Right lobe of liver (tissue), 6 donors: ENCODE results near the gene RARS1. TPM values are rescaled to one million over a fixed set of nuclear protein-coding genes. Genes with fewer than 3 reads are reported as not detected.

ENCODE experiments used
- ATAC-seq, 4 donors: fragments of 200-7000 bp; cut with Tn5 transposase; one replicate each; pipeline ENCODE4 v1.9.1; 2020; ENCODE audit warnings: mild to moderate bottlenecking in 4 of 4, moderate library complexity in 4 of 4
- DNase-seq, 3 donors: peaks; one replicate each; pipeline ENCODE4 v3.0.0-alpha.2; 2020
- H3K27ac ChIP-seq, 3 donors: fragments of 200-600 bp; one replicate each; pipeline ENCODE4 v1.8.0; 2022
- H3K27me3 ChIP-seq, 2 donors: fragments of 200-600 bp; one replicate each; pipeline ENCODE4 v1.8.0; 2022
- H3K36me3 ChIP-seq, 4 donors: fragments of 200-600 bp; sonication (generic) in 1 of 4; one replicate each; pipeline versions ENCODE4 v1.5.1 to v1.8.0; 2017 to 2022; ENCODE audit warnings: control low read depth in 1 of 4
- H3K4me1 ChIP-seq, 4 donors: fragments of 200-600 bp; sonication (generic) in 1 of 4; one replicate each; pipeline versions ENCODE4 v1.5.1 to v1.8.0; 2017 to 2022; ENCODE audit warnings: control low read depth in 1 of 4
- H3K4me3 ChIP-seq, 3 donors: fragments of 200-600 bp; one replicate each; pipeline ENCODE4 v1.8.0; 2022
- H3K9me3 ChIP-seq, 4 donors: fragments of 200-600 bp; sonication (generic) in 1 of 4; one replicate each; pipeline versions ENCODE4 v1.5.1 to v1.8.0; 2017 to 2022; ENCODE audit warnings: control low read depth in 1 of 4
- CTCF ChIP-seq, 4 donors: fragments of 200-600 bp in 3 of 4; fragments of 450-650 bp in 1 of 4; IDR thresholded peaks; one replicate each; pipeline versions ENCODE4 v1.5.1 to v1.8.0; 2016 to 2022; ENCODE audit warnings: antibody characterized with exemption in 4 of 4, mild to moderate bottlenecking in 2 of 4
- POLR2A ChIP-seq: fragments of 450-650 bp; IDR thresholded peaks from one replicate; pipeline ENCODE4 v1.6.1; 2017; ENCODE audit warnings: antibody characterized with exemption, mild to moderate bottlenecking
- WGBS: methylation state at CpG from one replicate; pipeline ENCODE4 v1.1.6; 2018; ENCODE audit warnings: low coverage, low lambda C conversion rate; ENCODE audit not compliant: insufficient coverage; ENCODE audit errors: missing lambda C conversion rate; 5-methylcytosine and 5-hydroxymethylcytosine counted together
- intact Hi-C, 2 donors: fragments of 100-400 bp; cut with DNase I; formaldehyde crosslinking; loops; one replicate each; pipeline versions ENCODE4 v1.11.2 to v1.14.1; 2022
- total RNA-seq, 6 experiments: library from RNA; depleted of rRNA in 2 of 6; stranded (reverse); fragments of >200 nt in 2 of 6; fragmentation: NEBNext Ultra II Directional in 3 of 6; extraction: Animal tissue kit (Norgen Biotek cat#: 25700) in 3 of 6; gene quantifications; one replicate each; pipeline versions ENCODE4 v1.1.0 to v1.2.4, GENCODE V29; 2016 to 2023
- donor health status: DM: no; HTN: yes; CAD: no.
- donor health status: DM: no; HTN: no; CAD: no.
- donor health status: DM: no; HTN: no; CAD: no.
- donor health status: DM: no; HTN: yes; CAD: no.
- donor health status: DM: no; HTN: yes; CAD: no.

The RARS1 gene
- total RNA-seq, 6 experiments from 2014 or later: 25.7 to 41.1 (median 38.9) TPM

DNA sequence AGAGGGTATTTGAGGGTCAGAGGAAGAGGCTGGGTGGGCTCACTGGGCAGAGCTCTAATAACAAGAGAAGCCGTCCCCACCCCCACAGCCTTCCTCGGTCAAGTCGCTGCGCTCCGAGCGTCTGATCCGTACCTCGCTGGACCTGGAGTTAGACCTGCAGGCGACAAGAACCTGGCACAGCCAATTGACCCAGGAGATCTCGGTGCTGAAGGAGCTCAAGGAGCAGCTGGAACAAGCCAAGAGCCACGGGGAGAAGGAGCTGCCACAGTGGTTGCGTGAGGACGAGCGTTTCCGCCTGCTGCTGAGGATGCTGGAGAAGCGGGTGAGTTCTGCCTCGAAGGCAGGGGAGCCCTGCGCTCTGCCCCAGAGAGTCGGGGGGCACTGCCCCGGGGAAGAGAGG is 21.6 kb upstream of the RARS1 start:
- Histone ChIP-seq H3K36me3 (peaks cover 0 to 32% (median 12%) of the 10 kb centered on the region in 4 donors), H3K4me3 (no peak overlapping the region), H3K9me3 (no peaks in the 10 kb centered on the region), H3K4me1 (no peaks in the 10 kb centered on the region), H3K27ac (no peak overlapping the region), H3K27me3 (no peaks in the 10 kb centered on the region)
- TF ChIP-seq POLR2A (no peak), CTCF (IDR thresholded peaks at IDR 0.05) (no peak)
- no peak for ATAC-seq
- intact Hi-C loops: no loop called here
- no CpG with 5 or more reads among the region's 20 CpGs for WGBS
- DNase-seq: peak in 1 of 3 donors; percentile 39

DNA sequence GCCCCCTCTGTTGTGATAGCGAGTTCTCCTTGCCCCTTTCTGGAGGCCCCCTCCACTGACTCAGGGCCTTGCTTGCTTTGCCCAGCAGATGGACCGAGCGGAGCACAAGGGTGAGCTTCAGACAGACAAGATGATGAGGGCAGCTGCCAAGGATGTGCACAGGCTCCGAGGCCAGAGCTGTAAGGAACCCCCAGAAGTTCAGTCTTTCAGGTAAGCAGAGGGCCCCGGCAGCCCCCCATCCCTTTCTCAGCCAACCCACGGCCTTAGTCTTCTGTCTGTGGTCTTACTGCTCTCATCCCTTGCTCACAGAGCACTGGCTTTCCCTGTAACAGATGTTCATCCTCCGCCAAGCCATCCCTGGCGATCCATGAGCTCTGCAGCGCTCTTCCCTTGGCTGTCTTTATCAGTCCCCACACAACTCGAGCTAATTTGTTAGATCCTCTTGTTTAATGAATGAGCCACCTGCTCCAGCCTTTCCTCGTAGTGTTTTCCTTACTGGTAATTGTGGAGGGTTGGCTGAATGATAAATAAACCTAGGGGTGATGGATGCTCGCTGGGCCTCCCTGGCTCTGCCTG is 18.4 kb upstream of the RARS1 start:
- 87% methylated on average over 9 of the region's 12 CpGs for WGBS
- TF ChIP-seq CTCF (IDR thresholded peaks at IDR 0.05) (no peak), POLR2A (no peak)
- H3K4me3 ChIP-seq: no peak overlapping the region
- DNase-seq (no peak), ATAC-seq (no peak)
- intact Hi-C loops: no loop called here
- no peaks in the 10 kb centered on the region for H3K9me3 ChIP-seq
- no peaks in the 10 kb centered on the region for H3K4me1 ChIP-seq
- peaks cover 0 to 19% (median 11%) of the 10 kb centered on the region in 4 donors for H3K36me3 ChIP-seq
- H3K27me3 ChIP-seq: no peaks in the 10 kb centered on the region
- H3K27ac ChIP-seq: no peak overlapping the region

DNA sequence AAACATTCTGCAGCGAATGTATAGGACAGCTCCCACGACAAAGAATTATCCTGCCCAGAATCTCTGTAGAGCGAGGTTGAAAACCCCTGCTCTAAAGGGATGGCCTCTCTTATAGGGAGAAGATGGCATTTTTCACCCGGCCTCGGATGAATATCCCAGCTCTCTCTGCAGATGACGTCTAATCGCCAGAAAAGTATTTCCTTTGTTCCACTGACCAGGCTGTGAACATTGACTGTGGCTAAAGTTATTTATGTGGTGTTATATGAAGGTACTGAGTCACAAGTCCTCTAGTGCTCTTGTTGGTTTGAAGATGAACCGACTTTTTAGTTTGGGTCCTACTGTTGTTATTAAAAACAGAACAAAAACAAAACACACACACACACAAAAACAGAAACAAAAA is 17.4 kb upstream of the RARS1 start:
- Histone ChIP-seq H3K4me1 (no peaks in the 10 kb centered on the region), H3K9me3 (no peaks in the 10 kb centered on the region), H3K4me3 (no peak overlapping the region), H3K27ac (no peak overlapping the region), H3K27me3 (no peaks in the 10 kb centered on the region), H3K36me3 (peaks cover 0 to 19% (median 11%) of the 10 kb centered on the region in 4 donors)
- DNase-seq: no peak
- TF ChIP-seq POLR2A (no peak), CTCF (IDR thresholded peaks at IDR 0.05) (no peak)
- intact Hi-C loops: no loop called here
- no peak for ATAC-seq
- WGBS: 91% methylated on average over 8 of the region's 8 CpGs

- Histone ChIP-seq H3K27me3 (no peaks in the 10 kb centered on the region), H3K36me3 (peaks cover 0 to 19% (median 8%) of the 10 kb centered on the region in 4 donors), H3K4me3 (no peak overlapping the region), H3K9me3 (no peaks in the 10 kb centered on the region), H3K4me1 (no peaks in the 10 kb centered on the region), H3K27ac (no peak overlapping the region)
- intact Hi-C loops: no loop called here
- TF ChIP-seq POLR2A: no peak
- TF ChIP-seq CTCF (IDR thresholded peaks at IDR 0.05): no peak
- WGBS: 86% methylated on average over 2 of the region's 3 CpGs
- DNase-seq (no peak), ATAC-seq (no peak)
Measured at GRCh38 chr5:168469816-168470215, 16.5 kb upstream of the RARS1 start.
